Breast epithelium (tissue), 4 donors: ENCODE results near the gene TEX22. TPM values are rescaled to one million over a fixed set of nuclear protein-coding genes. Genes with fewer than 3 reads are reported as not detected.

Source experiments
- DNase-seq, 2 donors: peaks; one replicate each; pipeline ENCODE4 v3.0.0-alpha.2; 2019; ENCODE audit warnings: low spot score in 2 of 2
- H3K27ac ChIP-seq, 2 donors: fragments of 200-600 bp; sonication (generic) in 1 of 2; one replicate each; pipeline ENCODE4 v1.5.1; 2016 to 2019; ENCODE audit warnings: mild to moderate bottlenecking in 1 of 2
- H3K27me3 ChIP-seq, 2 donors: fragments of 200-600 bp; sonication (generic) in 1 of 2; one replicate each; pipeline versions ENCODE4 v1.5.1 to v1.6.0; 2017 to 2019; ENCODE audit warnings: control low read depth in 1 of 2, mild to moderate bottlenecking in 1 of 2
- H3K36me3 ChIP-seq: fragments of 200-600 bp; one replicate; pipeline ENCODE4 v1.5.1; 2019
- H3K4me1 ChIP-seq, 2 donors: fragments of 200-600 bp; sonication (generic); one replicate each; pipeline ENCODE4 v1.5.1; 2016 to 2019; ENCODE audit warnings: control low read depth in 1 of 2
- H3K4me3 ChIP-seq, 3 donors: fragments of 200-600 bp; sonication (generic); 1 replicate in 2 of 3; 2 replicates in 1 of 3; pipeline ENCODE4 v1.5.1; 2016 to 2019; ENCODE audit warnings: mild to moderate bottlenecking in 3 of 3, moderate library complexity in 2 of 3
- H3K9me3 ChIP-seq, 2 donors: fragments of 200-600 bp; sonication (generic) in 1 of 2; one replicate each; pipeline ENCODE4 v1.5.1; 2016 to 2019; ENCODE audit warnings: control low read depth in 1 of 2
- CTCF ChIP-seq, 3 donors: fragments of 450-650 bp; IDR thresholded peaks; one replicate each; pipeline ENCODE4 v1.5.1; 2016 to 2017; ENCODE audit warnings: antibody characterized with exemption in 3 of 3, mild to moderate bottlenecking in 3 of 3, moderate library complexity in 3 of 3
- POLR2A ChIP-seq: fragments of 450-650 bp; IDR thresholded peaks from one replicate; pipeline ENCODE4 v1.6.1; 2016; ENCODE audit warnings: antibody characterized with exemption, mild to moderate bottlenecking, moderate library complexity
- POLR2AphosphoS5 ChIP-seq, 3 donors: sonication (generic); formaldehyde crosslinking; IDR thresholded peaks; one replicate each; pipeline ENCODE4 v1.6.1; 2017; ENCODE audit warnings: antibody characterized with exemption in 3 of 3
- intact Hi-C: fragments of 100-400 bp; cut with DNase I; formaldehyde crosslinking; loops from one replicate; pipeline ENCODE4 v1.15.1; 2023; ENCODE audit warnings: low total_unique reads
- total RNA-seq, 3 donors: library from RNA; depleted of rRNA; stranded (reverse); fragments of >200 nt; gene quantifications; one replicate each; pipeline ENCODE4 v1.1.0, GENCODE V29; 2016

Gene TEX22
- total RNA-seq, 3 donors from 2014 or later, result 0.33 to 0.64 (median 0.59) TPM

GRCh38 chr14:105388976-105389375 is 9.4 kb upstream of the TEX22 start:
- no peaks in the 10 kb centered on the region for H3K36me3 ChIP-seq
- TF ChIP-seq POLR2AphosphoS5 (IDR thresholded peaks at IDR 0.05) (no peak), POLR2A (no peak)
- peak overlapping the region in 1 of 2 donors; percentile 78 for H3K27ac ChIP-seq
- DNase-seq, result no peak
- no peaks in the 10 kb centered on the region for H3K4me1 ChIP-seq
- H3K4me3 ChIP-seq, result no peak overlapping the region
- no peaks in the 10 kb centered on the region for H3K9me3 ChIP-seq
- intact Hi-C loops, result no loop called here
- H3K27me3 ChIP-seq, result no peaks in the 10 kb centered on the region

GRCh38 chr14:105389534-105389933 is 8.8 kb upstream of the TEX22 start:
- Histone ChIP-seq H3K9me3 (no peaks in the 10 kb centered on the region), H3K27ac (peak overlapping the region; percentile 36 to 78), H3K36me3 (no peaks in the 10 kb centered on the region), H3K4me1 (no peaks in the 10 kb centered on the region), H3K4me3 (no peak overlapping the region), H3K27me3 (no peaks in the 10 kb centered on the region)
- intact Hi-C loops, result no loop called here
- DNase-seq, result no peak
- TF ChIP-seq POLR2A (no peak), CTCF (IDR thresholded peaks at IDR 0.05) (no peak), POLR2AphosphoS5 (IDR thresholded peaks at IDR 0.05) (no peak)

- peak overlapping the region; percentile 36 to 78 for H3K27ac ChIP-seq
- no peaks in the 10 kb centered on the region for H3K36me3 ChIP-seq
- DNase-seq, result no peak
- no peaks in the 10 kb centered on the region for H3K27me3 ChIP-seq
- H3K4me3 ChIP-seq, result no peak overlapping the region
- intact Hi-C loops, result no loop called here
- no peaks in the 10 kb centered on the region for H3K4me1 ChIP-seq
- TF ChIP-seq POLR2A (no peak), CTCF (IDR thresholded peaks at IDR 0.05) (no peak), POLR2AphosphoS5 (IDR thresholded peaks at IDR 0.05) (no peak)
- H3K9me3 ChIP-seq, result no peaks in the 10 kb centered on the region
Observed at GRCh38 chr14:105389976-105390848, 8.1 kb upstream of the TEX22 start.

- Histone ChIP-seq H3K4me1 (no peaks in the 10 kb centered on the region), H3K4me3 (no peak overlapping the region), H3K27ac (no peak overlapping the region), H3K27me3 (no peaks in the 10 kb centered on the region), H3K9me3 (no peaks in the 10 kb centered on the region), H3K36me3 (no peaks in the 10 kb centered on the region)
- intact Hi-C loops, result no loop called here
- DNase-seq, result no peak
- TF ChIP-seq POLR2A, result no peak
- no peak for TF ChIP-seq CTCF (IDR thresholded peaks at IDR 0.05)
- TF ChIP-seq POLR2AphosphoS5 (IDR thresholded peaks at IDR 0.05), result no peak
Observed at GRCh38 chr14:105390849-105391500, 7.4 kb upstream of the TEX22 start.

DNA sequence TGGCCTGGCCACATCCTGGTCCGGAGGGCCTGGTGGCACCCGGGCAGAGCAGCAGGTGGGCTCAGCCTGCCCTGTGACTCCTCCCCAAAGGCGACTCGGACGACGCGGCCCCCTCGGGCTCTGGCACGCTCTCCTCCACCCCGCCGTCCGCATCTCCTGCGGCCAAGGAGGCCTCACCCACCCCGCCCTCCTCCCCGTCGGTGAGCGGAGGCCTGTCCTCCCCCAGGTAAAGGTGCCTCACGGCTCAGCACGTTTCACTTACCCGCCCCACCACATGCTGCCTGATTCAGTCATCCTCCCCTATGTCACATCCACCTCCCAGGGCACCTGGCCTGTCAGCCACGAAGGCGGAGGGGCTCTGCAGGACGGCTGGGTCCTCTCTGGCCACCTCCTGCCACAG is 6.8 kb upstream of the TEX22 start:
- Histone ChIP-seq H3K4me3 (no peak overlapping the region), H3K27ac (no peak overlapping the region), H3K36me3 (no peaks in the 10 kb centered on the region), H3K9me3 (no peaks in the 10 kb centered on the region), H3K27me3 (no peaks in the 10 kb centered on the region), H3K4me1 (no peaks in the 10 kb centered on the region)
- DNase-seq, result no peak
- intact Hi-C loops, result no loop called here
- no peak for TF ChIP-seq CTCF (IDR thresholded peaks at IDR 0.05)
- no peak for TF ChIP-seq POLR2A
- no peak for TF ChIP-seq POLR2AphosphoS5 (IDR thresholded peaks at IDR 0.05)
